ENCODE data around the gene SH3PXD2B.

The SH3PXD2B gene

DNA sequence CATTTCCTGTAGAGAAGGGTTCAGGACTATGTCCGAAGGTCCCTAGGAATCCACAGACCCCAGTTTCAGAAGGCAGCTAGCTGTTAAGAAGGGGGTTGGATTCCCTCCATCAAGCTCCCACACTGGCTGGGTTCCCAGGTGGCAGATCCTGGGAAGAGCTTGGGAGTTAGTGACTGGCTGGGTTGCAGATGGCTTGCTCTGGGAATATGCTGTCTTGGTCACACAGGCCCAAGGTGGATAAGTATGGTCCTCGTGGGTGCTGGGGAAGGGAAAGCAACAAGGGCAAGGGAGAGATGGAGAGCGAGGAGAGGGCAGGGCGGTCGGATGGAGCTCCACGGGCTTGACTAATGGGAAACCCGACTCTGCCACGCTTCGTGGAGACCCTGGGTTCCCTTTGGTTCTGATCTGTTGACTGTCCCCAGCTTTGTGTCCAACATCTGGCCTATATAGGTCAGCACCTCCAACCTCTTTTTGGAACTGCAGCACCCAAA, 17.4 kb downstream of the SH3PXD2B start:
- no peak for DNase-seq (ENCODE audit: low read depth)

DNA sequence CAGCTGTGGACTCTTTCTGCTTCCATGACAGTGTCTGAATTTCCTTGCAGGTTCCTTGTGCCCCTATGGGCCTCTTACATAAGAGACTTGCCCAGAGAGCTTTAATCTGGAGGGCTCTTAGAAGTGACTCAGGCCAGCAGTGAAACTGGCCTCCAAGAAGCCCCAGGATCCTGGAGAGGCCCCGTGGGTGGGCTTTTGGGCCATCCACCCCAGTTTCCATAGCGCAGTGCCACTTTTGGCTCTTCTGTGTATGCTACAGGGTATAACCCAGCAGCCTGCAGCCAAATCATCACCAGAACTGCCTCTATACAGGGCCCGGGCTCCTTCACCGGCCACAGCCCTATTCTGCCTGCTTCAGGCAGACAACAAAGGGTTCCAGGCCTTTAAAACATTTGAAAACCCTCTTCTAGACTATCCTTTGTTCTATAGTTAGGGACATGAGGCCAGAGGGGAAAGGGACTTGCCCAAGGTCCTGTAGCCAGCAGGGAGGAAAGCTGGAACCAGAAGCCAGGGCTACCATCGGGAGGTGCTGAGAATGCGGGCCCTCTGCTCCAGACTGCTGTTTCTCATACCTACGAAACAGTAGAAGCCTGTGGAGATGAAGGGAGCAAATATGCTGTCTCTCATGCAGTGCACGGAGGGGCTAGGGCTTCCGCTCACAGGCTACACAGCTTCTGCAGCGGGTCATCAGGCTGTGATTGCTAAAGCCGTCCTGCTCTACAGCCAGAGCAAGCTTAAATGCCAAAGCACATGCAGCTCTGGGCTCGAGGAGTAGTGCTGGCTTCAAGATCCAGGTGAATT, 18.0 kb downstream of the SH3PXD2B start:
- no peak for DNase-seq (ENCODE audit: low read depth)

DNA sequence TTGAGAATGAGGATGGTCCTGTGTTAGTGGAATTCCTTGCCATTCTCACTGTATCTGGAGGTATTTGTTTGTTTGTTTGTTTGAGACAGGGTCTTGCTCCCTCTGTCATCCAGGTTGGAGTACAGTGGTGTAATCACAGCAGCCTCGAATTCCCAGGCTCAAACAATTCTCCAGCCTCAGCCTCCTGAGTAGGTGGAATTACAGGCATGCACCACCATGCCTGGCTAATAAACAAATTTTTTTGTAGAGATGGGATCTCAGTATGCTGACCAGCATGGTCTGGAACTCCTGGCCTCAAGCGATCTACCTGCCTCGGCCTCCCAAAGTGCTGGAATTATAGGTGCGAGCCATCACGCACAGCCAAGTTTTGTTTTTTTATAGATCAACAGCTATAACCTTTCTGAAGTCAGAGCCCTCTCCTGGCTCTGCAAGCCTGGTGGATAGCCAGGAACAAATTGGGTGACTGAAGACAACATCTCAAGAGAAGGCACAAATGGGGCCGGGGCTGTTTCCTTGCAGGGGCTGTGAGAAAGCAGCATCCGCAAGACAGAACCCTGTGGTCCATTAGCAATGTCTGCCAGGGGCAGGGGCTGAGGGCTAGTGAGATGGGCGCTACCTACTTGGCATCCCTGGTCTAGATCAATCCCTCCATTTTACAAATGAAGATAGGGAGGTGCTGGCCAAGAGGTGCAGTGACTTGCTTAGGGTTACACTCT, 18.8 kb downstream of the SH3PXD2B start:
- DNase-seq (ENCODE audit: low read depth) = no peak

DNA sequence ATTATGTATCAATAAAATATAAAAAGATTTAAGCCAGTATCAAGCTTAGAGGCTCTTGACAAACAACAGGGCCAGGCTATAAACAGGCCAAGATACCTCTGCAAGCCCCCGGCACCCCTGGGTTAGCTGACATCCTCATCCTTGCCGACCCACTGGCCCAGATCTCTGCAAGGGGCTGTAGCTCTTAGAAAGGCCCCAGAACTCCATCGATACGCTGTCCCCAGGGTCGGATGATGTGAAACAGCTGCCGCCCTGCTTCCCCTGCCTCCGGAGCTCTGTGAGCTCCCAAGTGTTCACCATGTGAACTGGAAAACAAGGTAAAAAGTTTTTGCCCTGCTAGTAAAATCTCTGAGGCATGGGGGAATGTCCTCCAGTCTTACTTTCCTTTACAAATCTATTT, 20.1 kb downstream of the SH3PXD2B start:
- DNase-seq (ENCODE audit: low read depth) = no peak

DNA sequence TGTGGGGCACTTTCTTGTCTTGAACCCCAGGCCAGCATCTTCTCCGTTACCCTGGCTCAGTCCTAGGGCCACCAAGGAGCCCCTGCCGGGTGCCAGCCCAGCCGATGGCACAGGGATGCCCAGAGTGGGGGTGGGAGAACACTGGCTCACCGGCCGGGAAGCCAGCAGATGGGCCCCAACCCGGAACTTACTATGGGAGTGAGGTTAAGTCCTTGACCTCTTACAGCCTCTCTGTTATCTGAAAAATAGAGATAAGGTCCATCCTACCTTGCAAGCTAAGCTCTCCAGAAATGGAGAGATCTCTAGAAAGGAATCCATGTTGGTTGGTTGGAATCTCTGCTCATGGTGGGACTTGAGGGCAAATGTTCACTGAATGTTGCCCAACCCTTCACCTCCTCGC, 20.8 kb downstream of the SH3PXD2B start:
- no peak for DNase-seq (ENCODE audit: low read depth)

DNA sequence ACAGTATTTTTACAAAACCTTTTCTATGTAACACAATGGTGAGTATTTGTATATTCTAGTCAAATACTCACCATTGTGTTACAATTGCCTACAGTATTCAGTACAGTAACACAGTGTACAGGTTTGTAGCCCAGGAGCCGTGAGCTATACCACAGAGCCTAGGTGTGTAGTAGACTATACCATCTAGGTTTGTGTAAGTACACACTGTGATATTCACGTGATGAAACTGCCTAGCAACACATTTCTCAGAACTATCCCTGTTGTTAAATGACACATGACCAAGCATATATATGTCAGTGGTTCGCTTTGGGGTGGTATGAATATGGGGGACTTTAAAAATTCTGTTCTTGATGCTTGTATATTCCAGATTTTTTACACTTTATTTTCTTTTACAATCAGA, 21.3 kb downstream of the SH3PXD2B start:
- no peak for DNase-seq (ENCODE audit: low read depth)

DNA sequence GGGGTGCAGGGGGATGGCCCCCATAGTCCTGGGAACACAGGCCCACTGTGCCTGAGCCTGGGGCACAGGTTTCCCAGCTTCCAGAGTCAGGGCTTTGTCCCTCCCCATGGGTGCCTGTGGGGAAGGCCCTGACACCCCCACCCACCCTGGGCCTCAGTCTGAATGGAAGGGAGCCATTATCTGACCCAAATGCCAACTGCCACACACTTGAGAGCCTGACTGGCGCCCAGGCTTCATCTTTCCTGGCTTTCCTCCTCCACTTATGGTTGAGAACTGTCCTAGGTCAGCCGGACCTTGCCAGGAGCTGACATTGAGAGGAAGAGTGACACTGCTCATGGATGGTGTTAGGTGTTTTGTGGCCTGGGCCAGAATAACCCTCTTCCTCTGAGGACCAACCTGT, 24.0 kb downstream of the SH3PXD2B start:
- DNase-seq (ENCODE audit: low read depth) = no peak

DNA sequence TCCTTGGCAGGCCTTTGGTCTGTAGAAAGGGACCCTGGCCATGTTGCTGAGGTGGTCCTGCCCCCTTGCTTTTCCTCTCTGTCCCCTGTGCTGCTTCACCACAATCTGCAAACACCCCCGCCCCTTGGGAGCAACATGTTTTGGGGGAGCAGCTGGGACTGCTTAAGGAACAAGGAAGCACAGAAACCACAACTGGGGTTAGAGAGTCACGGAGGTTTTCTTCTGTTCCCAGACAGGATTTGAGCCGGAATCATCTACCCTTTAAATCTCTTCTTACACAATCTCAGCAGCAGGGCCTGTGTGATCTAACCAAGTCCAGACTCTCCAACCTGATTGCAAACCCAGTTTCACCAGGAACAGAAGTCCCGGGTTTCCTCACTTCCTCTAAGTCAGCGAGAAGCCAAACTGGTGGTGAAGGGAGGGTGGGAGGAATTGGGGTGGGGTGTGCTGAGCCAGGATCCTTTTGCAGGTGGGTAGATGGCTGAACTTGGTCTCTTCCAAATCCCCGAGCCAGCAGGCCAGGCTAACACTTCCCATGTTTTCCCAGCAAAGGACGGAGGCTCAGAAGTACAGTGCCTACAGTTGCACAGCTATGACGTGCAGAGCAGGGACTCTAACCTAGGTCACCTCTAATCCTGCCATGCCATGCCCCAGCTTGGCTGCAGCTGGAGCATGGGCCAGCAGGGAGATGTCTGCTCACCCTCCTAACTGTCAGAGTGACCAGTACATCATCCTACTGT, 25.0 kb downstream of the SH3PXD2B start:
- DNase-seq (ENCODE audit: low read depth) = no peak

DNA sequence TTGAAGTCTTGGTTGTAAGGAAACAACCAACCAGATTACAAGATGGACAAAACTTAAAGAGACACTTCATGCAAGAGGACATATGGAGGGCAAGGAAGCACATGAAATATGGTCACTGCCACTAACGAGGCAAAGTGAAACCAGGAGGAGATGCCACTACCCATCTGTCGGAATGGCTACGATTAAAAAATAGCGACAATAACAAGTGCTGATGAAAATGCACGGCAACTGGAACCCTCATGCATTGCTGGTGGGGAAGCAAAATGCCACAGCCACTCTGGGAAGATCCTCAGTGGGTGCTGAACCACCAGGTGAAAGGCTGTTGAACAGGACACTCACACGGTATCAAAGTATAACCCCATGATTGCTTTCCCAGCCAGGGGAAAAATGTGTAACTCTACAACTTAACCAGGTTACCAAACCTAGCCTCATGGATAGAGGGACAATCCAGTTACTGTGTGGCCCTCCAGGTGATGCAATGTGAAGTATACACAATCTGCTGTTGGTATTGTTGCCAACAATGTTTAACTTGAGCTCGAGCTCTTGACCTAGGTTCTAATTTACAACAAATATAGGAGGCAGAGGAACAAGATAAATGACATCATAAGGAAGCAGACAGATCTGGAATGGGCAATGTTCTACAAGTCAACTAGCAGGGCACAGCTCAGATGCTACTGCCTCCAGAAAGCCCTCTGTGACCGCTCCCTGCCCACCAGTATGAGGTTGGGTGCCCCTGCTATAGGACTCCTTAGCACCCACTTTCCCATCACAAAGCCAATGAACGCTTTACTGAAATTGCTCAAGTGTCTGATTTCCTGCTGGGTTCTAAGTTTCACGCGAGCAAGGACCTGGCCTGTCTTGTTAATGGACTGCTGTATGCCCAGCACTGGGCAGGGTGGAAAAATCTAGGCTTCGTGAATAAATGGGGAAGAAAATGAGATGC, 25.8 kb downstream of the SH3PXD2B start:
- no peak for DNase-seq (ENCODE audit: low read depth)

DNA sequence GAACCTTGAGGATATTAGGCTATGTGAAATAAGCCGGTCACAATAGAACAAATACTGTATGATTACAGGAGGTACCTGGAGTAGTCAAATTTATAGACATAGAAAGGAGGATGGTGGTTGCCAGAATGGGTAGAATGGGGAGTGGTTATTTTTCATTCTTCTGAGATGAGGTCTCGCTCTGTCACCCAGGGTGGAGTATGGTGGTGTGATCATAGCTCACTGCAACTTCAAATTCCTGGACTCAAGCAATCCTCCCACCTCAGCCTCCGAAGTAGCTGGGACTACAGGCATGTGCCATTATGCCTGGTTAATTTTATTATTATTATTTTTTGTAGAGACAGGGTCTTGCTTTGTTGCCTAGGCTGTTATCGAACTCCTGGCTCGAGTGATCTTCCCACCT, 27.1 kb downstream of the SH3PXD2B start:
- DNase-seq (ENCODE audit: low read depth) = no peak

DNA sequence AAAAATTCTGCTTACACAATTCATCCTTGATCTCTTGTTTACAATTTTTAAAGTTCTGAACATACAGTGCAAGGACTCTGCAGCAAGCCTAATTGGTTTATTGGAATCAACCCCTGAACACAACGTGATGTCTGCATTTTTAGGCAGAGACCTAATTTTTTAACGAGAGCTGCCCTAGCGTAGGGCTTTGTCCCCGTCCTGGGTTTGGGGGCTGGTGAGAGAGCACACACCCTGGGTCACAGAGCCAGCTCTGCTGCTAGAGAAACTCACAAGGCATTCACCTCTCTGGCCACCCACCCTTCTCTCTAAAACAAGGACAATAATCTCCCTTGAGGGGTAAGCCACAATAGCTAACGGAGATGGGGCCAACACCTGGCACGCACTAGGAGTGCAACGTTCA, 28.2 kb downstream of the SH3PXD2B start:
- no peak for DNase-seq (ENCODE audit: low read depth)

DNA sequence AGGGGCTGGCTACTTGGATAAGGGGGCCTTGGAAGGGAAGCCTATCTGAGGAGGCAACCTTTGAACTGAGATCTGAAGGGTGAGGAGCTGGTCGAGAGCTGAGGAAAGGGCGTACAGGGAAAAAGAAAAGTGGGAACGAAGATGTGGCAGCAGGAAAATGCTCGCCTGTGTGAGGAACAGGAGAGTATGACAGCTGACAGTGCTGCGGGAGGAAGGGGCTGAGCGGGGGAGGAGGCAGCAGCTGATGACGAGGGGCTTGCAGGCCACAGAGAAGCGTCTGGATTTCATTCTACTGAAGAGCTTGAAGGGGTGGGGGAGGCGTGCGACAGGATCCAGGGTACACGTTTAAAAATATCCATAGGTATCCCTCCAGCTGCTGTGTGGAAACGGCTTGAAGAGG, 28.9 kb downstream of the SH3PXD2B start:
- DNase-seq (ENCODE audit: low read depth) = no peak

DNA sequence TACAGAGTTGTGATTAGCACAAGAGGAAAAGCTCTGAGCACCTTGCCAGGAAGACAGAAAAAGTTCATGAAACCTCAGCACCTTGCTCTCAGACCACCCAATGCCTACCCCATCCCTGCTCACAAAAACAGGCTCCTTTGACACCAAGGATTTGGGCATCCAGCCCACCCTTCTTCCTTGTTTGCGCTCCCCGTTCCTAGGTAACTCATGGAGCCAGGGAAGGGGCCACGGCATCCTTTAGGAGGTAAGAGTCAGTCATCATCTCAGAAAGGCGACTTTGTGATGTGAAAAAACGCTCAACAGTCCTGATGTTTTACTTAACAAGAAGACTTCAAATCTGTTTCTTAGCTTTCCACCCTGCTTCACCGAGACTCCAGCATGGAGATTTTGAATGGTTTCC, 29.5 kb downstream of the SH3PXD2B start:
- no peak for DNase-seq (ENCODE audit: low read depth)

DNA sequence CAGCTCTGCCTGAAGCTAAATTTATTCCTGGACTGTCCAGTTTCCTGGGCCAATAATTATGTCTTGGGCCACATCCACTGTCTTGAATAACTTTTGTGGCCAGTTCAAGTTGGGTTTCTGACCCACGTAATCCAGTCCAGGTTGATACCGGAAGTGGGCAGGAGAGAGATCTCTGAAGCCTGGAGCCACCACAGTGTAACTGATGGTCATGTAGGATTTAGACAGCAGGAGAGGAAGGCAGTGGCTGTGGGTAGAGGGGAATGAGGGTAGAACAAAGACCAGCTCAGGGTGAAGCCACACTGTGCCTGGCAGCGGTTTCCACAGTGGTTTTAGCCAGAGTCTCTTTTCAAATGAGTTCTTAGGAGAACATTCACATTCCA, 30.2 kb downstream of the SH3PXD2B start:
- no peak for DNase-seq (ENCODE audit: low read depth)

DNA sequence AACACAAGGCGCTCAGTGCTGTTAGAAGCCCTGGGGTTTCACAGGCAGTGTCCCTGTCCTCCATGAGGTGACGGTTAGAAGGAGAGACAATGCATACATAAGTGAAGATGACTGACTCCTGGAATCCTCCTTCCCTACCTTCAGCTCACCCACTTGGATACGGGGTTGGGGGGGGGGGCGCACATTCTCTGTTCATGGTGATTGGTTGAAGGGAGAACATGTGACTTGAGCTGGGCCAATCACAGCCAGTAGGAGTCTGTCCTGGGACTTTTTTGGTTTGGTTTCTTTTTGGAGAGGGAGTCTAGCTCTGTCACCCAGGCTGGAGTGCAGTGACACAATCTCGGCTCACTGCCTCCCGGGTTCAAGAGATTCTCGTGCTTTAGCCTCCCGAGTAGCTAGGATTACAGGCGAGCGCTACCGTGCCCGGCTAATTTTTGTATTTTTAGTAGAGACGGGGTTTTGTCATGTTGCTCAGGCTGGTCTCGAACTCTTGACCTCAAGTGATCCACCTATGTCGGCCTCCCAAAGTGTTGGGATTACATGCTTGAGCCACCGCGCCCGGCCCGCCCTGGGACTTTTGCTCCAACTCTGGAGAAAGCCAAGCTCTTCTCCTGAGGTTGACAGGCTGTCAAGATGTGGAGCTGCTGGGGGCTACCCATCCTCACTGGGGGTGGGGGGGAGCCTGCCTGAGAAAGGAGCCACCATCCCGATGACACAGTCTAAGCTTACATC, 30.8 kb downstream of the SH3PXD2B start:
- no peak for DNase-seq (ENCODE audit: low read depth)

DNA sequence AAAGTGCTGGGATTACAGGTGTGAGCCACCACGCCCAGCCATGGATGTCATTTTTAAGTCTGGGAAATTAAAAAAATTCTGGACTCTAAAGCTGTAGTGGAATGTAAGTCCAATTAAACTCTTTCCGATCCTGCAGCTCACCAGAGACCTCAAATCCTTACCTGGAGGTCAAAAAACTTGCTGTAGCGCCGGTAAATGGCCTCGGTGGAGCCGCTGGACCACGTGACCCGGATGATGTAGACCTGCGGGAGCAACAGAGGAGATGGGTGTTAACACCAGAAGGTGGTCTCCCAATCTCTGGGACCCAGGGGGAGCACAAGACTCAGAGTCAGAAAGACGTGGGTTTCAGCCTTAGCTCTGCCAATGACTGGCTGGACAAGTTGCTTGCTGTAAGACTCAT, 32.1 kb downstream of the SH3PXD2B start:
- no peak for DNase-seq (ENCODE audit: low read depth)

DNA sequence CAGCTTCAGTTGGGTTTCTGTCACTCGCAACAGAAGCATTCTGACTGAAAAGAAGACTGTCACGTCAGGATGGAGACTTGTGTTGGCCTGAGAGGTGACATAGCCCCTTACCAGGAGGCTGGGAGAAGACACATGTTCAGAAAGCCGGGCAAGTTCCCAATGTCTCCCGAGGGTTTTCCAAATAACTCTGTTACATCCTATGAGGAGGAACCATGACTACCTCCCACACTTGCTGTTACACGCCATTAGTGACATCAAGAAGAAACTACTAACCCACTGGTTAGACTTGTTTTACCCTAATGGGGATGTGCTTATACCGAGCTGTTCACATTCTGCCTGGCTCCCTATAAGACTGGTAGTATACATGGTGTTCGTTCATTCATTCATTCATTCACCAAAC, 33.3 kb downstream of the SH3PXD2B start:
- DNase-seq (ENCODE audit: low read depth) = no peak

DNA sequence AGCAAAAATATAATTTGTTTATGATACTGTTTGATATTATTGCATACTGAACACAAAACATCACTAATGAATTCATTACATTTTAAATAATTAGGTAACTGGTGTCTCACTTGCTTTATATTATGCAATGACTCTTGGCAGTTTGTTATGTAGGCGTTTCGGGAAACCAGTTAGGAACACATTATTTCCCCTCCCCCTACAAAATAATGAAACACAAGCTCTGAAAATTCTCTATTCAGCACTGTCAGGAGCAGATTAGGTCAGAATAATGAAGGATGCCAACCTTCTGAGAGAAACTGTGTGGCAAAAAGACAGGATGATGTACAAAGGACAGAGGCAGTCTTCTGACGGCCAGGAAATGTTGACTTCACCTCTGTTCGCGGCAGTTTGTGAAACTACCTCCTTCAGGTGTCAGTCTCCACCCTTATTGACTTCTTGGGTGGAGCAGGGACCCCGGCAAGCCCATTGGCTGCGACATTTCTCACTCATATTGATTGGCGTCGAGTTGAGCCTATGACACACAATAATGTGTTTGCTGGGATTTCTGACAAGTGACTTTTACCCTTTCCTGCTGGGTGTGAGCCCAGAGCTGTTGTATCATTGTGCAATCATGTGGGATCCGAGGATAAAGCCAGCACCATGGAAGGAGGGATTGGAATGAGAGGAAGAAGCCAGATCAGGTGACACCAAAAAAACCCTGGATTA, 33.9 kb downstream of the SH3PXD2B start:
- no peak for DNase-seq (ENCODE audit: low read depth)

DNA sequence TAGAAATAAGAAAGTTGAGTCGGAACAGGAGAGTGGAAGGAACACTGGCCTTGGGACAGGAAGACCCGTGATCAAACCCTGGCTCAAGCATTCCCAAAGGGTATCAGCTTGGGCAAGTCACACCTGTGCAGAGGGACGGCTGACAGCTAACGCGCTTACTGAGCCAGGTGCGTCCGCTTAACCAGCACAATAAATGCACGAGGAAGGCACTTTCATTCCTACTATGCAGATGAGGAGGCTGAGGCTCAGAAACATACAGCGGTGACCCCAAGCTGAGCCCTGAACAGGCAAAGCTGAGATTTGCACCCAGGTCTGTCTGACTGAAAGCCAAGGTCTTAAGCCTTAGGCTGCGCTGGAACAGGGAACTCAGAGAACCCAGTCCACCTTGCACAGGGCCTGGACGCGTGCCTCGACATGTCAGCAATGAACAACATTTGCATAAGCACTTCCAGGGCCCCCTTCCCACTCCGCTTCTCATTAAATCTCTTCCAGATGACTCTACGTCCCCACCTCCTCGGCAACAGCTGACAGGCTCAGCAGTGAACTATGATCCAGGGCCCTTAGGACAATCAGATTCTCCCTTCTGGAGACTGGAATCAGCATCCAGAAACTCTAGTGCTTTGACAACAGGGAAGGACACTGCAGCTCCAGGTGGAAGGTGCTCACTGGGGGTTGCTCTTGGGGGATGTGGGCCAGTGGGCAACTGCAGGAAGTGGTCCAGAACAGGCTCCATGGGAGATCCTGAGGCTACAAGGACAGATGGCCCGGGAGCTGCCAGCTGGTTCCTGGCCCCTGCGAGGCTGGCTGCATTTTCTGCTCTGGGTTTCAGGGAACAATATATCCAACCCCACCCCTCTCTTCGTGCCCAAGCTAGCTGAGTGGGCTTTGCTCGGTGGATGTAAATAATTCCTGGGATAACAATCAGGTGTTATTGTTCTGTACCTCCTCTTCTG, 35.2 kb downstream of the SH3PXD2B start:
- DNase-seq (ENCODE audit: low read depth) = no peak
